Dendritic cell treated with granulocyte-macrophage colony-stimulating factor and Interleukin-4, amounts not matched to agents 40 ng/mL and 50 ng/mL, for 4 days (primary cell): ENCODE data around the gene CCNJ.
"Not testable (repeated sequence)": the region's sequence is repeated elsewhere in the genome, so short reads cannot be mapped to it uniquely, and the experiment has no call there.

Experiments
- H3K27ac Mint-ChIP-seq: one replicate; pipeline ENCODE4 v1.8.0; 2022; ENCODE audit warnings: mild to moderate bottlenecking, mixed read lengths
- H3K27me3 Mint-ChIP-seq: one replicate; pipeline ENCODE4 v1.8.0; 2022; ENCODE audit warnings: mild to moderate bottlenecking, mixed read lengths
- H3K36me3 Mint-ChIP-seq: one replicate; pipeline ENCODE4 v1.8.0; 2022; ENCODE audit warnings: low read depth, mixed read lengths
- H3K4me1 Mint-ChIP-seq: one replicate; pipeline ENCODE4 v1.8.0; 2022; ENCODE audit warnings: low read depth, mixed read lengths
- H3K4me3 Mint-ChIP-seq: one replicate; pipeline ENCODE4 v1.8.0; 2022; ENCODE audit warnings: mild to moderate bottlenecking, moderate library complexity, mixed read lengths
- H3K9me3 Mint-ChIP-seq: one replicate; pipeline ENCODE4 v1.8.0; 2022; ENCODE audit warnings: mixed read lengths
- intact Hi-C: fragments of 100-400 bp; cut with micrococcal nuclease; formaldehyde crosslinking; loops from one replicate; pipeline ENCODE4 v1.15.0; 2022

The CCNJ gene

DNA sequence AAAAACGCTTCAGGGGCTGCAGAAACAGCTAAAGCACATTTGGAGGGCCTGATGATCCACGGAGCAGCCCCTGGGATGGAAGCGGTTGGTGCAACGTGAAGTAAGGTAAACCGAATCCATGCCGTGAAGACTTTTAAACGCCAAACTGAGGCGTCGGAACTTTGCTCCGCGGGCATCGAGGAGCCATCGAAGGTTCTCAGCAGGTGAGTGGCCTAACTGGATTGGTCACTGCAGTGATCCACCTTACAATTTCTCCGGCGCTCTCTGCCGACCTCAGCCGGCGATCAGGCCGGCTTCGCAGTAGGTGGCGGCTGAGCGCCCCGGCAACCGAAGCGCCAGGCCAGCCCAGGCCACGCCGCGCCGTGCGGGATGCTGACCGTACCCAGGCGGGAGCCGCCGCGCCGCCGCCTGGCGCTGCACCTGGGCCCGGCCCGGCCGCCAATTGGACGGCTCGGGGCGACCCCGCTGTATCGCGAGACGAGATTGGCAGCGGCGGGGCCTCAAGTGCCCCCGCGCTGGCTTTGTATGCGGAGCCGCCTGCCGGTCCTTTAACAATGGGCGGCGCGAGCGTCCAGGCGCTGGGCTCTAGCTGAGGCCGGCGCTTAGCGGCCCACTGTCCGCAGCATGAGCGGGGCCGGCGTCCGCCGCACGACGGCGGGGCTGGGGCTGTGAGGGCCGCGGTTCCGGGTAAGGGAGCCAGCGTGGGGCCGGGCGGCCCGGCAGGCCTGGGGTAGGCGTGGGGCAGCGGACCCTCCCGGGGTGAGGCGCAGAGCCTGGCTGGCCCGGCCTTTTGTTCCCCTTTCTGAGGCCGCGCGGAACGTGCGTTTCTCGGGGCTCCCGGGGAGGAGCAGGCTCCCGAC, at the start of gene CCNJ:
TSS of gene CCNJ (plus strand) at position 551 of the 860 bp plus-strand sequence. CDS start 811 bp downstream, outside the sequence.
- Mint-ChIP-seq H3K4me3 (peak within 1 kb of the TSS; percentile 94), H3K4me1 (peaks cover 38% of the 10 kb centered on the region), H3K36me3 (peaks cover 38% of the 10 kb centered on the region), H3K9me3 (no peaks in the 10 kb centered on the region), H3K27me3 (no peaks in the 10 kb centered on the region), H3K27ac (peak within 1 kb of the TSS; percentile 97)
- intact Hi-C loops: loop anchor here (5.0 kb wide), 2 partner anchors 44 to 89 kb away; partner anchors contain the start of gene ZNF518A

GRCh38 chr10:95994376-95994775, 49.0 kb upstream of the CCNJ start:
- H3K27ac Mint-ChIP-seq, H3K9me3 Mint-ChIP-seq, H3K27me3 Mint-ChIP-seq, intact Hi-C loops, H3K4me1 Mint-ChIP-seq, H3K4me3 Mint-ChIP-seq, H3K36me3 Mint-ChIP-seq: not testable (repeated sequence)

GRCh38 chr10:95998255-95998784, 45.1 kb upstream of the CCNJ start:
- Mint-ChIP-seq H3K27me3 (no peaks in the 10 kb centered on the region), H3K9me3 (no peaks in the 10 kb centered on the region), H3K4me1 (peaks cover 6% of the 10 kb centered on the region), H3K27ac (no peak overlapping the region), H3K36me3 (no peaks in the 10 kb centered on the region), H3K4me3 (no peak overlapping the region)
- intact Hi-C loops: no loop called here

GRCh38 chr10:96013956-96014355, 29.4 kb upstream of the CCNJ start:
- intact Hi-C loops: loop anchor here (10.0 kb wide), 1 partner anchor 201 kb away; no protein-coding TSS in a partner anchor

GRCh38 chr10:96014473-96015102, 28.8 kb upstream of the CCNJ start:
- no peaks in the 10 kb centered on the region for H3K36me3 Mint-ChIP-seq
- intact Hi-C loops: loop anchor here (10.0 kb wide), 1 partner anchor 200 kb away; no protein-coding TSS in a partner anchor
- H3K9me3 Mint-ChIP-seq: no peaks in the 10 kb centered on the region
- H3K4me3 Mint-ChIP-seq: no peak overlapping the region
- no peaks in the 10 kb centered on the region for H3K4me1 Mint-ChIP-seq
- no peak overlapping the region for H3K27ac Mint-ChIP-seq
- H3K27me3 Mint-ChIP-seq: no peaks in the 10 kb centered on the region

More at GRCh38 chr10:96013956-96014355, 29.4 kb upstream of the CCNJ start:
- H3K27me3 Mint-ChIP-seq: no peaks in the 10 kb centered on the region
- no peak overlapping the region for H3K4me3 Mint-ChIP-seq
- H3K4me1 Mint-ChIP-seq: no peaks in the 10 kb centered on the region
- no peak overlapping the region for H3K27ac Mint-ChIP-seq
- H3K9me3 Mint-ChIP-seq: no peaks in the 10 kb centered on the region
- no peaks in the 10 kb centered on the region for H3K36me3 Mint-ChIP-seq

- no peaks in the 10 kb centered on the region for H3K36me3 Mint-ChIP-seq
- no peak overlapping the region for H3K4me3 Mint-ChIP-seq
- H3K27me3 Mint-ChIP-seq: no peaks in the 10 kb centered on the region
- H3K27ac Mint-ChIP-seq: no peak overlapping the region
- no peaks in the 10 kb centered on the region for H3K9me3 Mint-ChIP-seq
- intact Hi-C loops: loop anchor here (2.0 to 10.0 kb wide), 3 partner anchors 198 to 324 kb away; no protein-coding TSS in a partner anchor
- H3K4me1 Mint-ChIP-seq: no peaks in the 10 kb centered on the region
These were observed 26.1 kb upstream of the CCNJ start for GRCh38 chr10:96017191-96017687.

DNA sequence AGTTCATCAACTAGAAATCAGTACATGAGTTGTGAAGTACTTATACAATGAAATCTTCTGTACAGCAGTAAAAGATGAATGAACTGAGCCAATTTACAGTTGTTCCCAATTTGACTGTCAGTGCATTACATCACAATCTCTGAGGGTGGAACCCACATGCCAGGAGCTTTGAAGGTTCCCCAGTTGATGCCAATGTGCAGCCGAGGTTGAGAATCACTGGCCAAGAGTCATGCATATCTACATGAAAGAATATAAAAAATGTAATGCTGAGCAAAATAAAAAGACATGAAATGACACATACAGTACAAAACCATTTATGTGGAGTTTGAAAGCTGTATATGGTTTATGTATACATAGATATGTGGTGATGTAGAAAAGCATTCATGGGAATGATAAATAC, 22.1 kb upstream of the CCNJ start:
- H3K4me1 Mint-ChIP-seq: no peaks in the 10 kb centered on the region
- intact Hi-C loops: no loop called here
- H3K36me3 Mint-ChIP-seq: no peaks in the 10 kb centered on the region
- H3K27ac Mint-ChIP-seq: no peak overlapping the region
- H3K9me3 Mint-ChIP-seq: no peaks in the 10 kb centered on the region
- H3K27me3 Mint-ChIP-seq: no peaks in the 10 kb centered on the region
- H3K4me3 Mint-ChIP-seq: no peak overlapping the region

- Mint-ChIP-seq H3K36me3 (no peaks in the 10 kb centered on the region), H3K27me3 (no peaks in the 10 kb centered on the region), H3K27ac (no peak overlapping the region), H3K4me3 (no peak overlapping the region), H3K9me3 (no peaks in the 10 kb centered on the region), H3K4me1 (no peaks in the 10 kb centered on the region)
- intact Hi-C loops: no loop called here
These were observed 20.6 kb upstream of the CCNJ start for GRCh38 chr10:96022739-96023138.

DNA sequence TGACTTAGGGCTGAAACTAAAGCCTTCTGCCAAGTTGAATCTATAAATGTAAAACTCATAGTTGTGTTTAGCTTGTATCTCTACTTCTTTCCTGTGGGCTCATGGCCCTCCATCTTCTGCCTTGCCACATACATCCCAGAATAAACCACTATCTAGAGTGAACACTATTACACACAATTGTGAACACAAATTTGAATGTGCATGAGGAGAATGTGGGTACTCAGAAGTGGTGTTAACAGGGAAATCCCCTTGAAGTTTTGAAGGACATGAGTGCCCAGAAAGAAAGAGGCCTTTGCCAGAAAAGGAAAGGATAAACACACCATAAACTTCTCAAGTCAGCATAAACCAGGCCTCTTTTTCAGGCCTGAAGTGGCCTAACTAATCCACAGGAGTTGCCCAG, 20.2 kb upstream of the CCNJ start:
- Mint-ChIP-seq H3K4me1 (no peaks in the 10 kb centered on the region), H3K27ac (no peak overlapping the region), H3K4me3 (no peak overlapping the region), H3K36me3 (no peaks in the 10 kb centered on the region), H3K27me3 (no peaks in the 10 kb centered on the region), H3K9me3 (no peaks in the 10 kb centered on the region)
- intact Hi-C loops: no loop called here

DNA sequence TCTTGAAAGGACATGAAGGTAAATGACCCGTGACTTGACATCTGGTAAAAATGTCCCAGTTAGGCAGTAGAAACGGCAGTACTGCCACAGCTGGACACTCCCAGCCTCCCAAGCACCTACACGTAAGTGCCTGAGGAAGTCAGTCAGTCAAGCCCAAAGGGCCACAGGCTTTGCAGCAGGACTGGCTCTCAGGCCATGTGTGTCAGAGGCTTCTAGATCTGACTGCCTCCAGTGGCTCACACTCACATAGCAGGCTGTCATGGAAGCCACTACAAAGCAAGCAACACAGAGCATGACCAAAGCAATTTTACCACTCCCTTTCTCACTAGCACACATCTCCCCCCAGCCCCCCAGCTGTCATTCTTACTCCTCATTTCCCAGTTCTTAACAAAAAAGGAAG, 17.8 kb upstream of the CCNJ start:
- Mint-ChIP-seq H3K36me3 (no peaks in the 10 kb centered on the region), H3K27ac (no peak overlapping the region), H3K27me3 (no peaks in the 10 kb centered on the region), H3K4me3 (no peak overlapping the region), H3K9me3 (no peaks in the 10 kb centered on the region), H3K4me1 (no peaks in the 10 kb centered on the region)
- intact Hi-C loops: no loop called here

DNA sequence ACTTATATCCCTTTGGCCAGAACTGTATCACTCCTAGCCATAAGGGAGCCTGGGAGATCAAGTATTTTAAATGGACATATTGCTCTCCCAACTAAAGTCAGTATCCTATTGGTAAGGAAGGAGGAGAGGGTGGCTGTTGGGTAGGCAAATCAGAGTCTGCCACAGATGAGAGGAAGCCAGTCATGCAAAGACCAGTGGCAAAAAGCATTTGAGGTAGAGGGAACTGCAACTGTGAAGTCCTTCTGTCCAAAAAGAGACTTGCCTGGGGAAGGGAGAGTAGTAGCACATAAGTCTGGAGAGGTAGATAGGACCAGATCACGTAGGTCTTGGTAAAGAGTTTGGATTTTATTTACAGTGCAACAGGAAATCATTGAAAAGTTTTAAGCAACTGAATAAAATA, 8.8 kb upstream of the CCNJ start:
- Mint-ChIP-seq H3K9me3 (no peaks in the 10 kb centered on the region), H3K4me3 (no peak overlapping the region), H3K27ac (no peak overlapping the region), H3K36me3 (no peaks in the 10 kb centered on the region), H3K27me3 (peaks cover 2% of the 10 kb centered on the region), H3K4me1 (peaks cover 8% of the 10 kb centered on the region)
- intact Hi-C loops: no loop called here

GRCh38 chr10:96038476-96039387, 4.7 kb upstream of the CCNJ start:
- intact Hi-C loops: no loop called here
- no peak overlapping the region for H3K4me3 Mint-ChIP-seq
- peak overlapping the region; percentile 44 for H3K27ac Mint-ChIP-seq
- peaks cover 14% of the 10 kb centered on the region for H3K4me1 Mint-ChIP-seq
- no peaks in the 10 kb centered on the region for H3K9me3 Mint-ChIP-seq
- H3K27me3 Mint-ChIP-seq: peaks cover 2% of the 10 kb centered on the region
- peaks cover under 1% of the 10 kb centered on the region for H3K36me3 Mint-ChIP-seq

DNA sequence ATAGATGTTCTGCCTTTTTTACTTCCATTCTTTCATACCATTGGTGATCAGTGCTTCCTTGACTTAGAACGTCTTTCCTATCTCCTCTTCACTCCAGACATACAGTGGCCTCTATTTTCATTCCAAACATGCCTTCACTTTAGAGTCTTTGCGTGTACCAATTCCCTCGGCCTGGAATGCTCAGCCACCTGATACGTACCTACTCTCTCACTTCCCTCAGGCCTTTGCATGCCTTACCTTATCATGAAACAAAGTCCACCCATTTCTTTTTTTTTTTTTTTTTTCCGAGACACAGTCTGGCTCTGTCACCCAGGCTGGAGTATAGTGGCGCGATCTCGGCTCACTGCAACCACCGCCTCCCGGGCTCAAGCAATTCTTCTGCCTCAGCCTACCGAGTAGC, 2.2 kb upstream of the CCNJ start:
- Mint-ChIP-seq H3K4me3 (no peak overlapping the region), H3K36me3 (peaks cover 17% of the 10 kb centered on the region)
- intact Hi-C loops: loop anchor here (5.0 kb wide), 2 partner anchors 46 to 91 kb away; partner anchors contain the start of gene ZNF518A

More for the DNA sequence above, 2.2 kb upstream of the CCNJ start:
- Mint-ChIP-seq H3K27me3 (peaks cover 2% of the 10 kb centered on the region), H3K27ac (no peak overlapping the region), H3K4me1 (peaks cover 20% of the 10 kb centered on the region), H3K9me3 (no peaks in the 10 kb centered on the region)
